Bronchial epithelial cell (primary cell): ENCODE results near the gene NBL1. TPM values are rescaled to one million over a fixed set of nuclear protein-coding genes. Genes with fewer than 3 reads are reported as not detected.

Experiments
- DNase-seq: peaks from one replicate; pipeline ENCODE4 v3.0.0-alpha.2; 2010; ENCODE audit warnings: low read depth
- FAIRE-seq: peaks from 2 replicates; lab custom pipeline; 2011; peaks lifted over from hg19 to GRCh38; lab: Jason Lieb, UNC
- H3K27me3 ChIP-seq: 2 replicates; pipeline ENCODE4 v1.5.1; 2011; ENCODE audit warnings: low read length; ENCODE audit not compliant: control insufficient read depth, insufficient read depth
- H3K36me3 ChIP-seq: 2 replicates; pipeline ENCODE4 v1.5.1; 2011; ENCODE audit warnings: low read length; ENCODE audit not compliant: control insufficient read depth, insufficient read depth
- H3K4me3 ChIP-seq: 2 replicates; pipeline ENCODE4 v1.5.1; 2011; ENCODE audit warnings: mild to moderate bottlenecking, low read depth, low read length, control low read depth
- CTCF ChIP-seq: IDR thresholded peaks from 2 replicates; pipeline ENCODE4 v1.5.1; 2011; ENCODE audit warnings: mild to moderate bottlenecking, moderate library complexity, low read length, control low read depth, inconsistent platforms; ENCODE audit not compliant: insufficient read depth, severe bottlenecking
- total RNA-seq: library from RNA; depleted of rRNA; stranded (reverse); fragments of >200 nt; gene quantifications from 2 replicates; pipeline ENCODE4 v1.2.1, GENCODE V29; 2014

The NBL1 gene
- 55.3 and 108 TPM in 2 replicates for total RNA-seq

GRCh38 chr1:19643602-19644394 is at the start of gene NBL1:
NBL1 (plus strand) TSS chr1:19644311; CDS start chr1:19655031, 10,720 bp downstream.
- TF ChIP-seq CTCF: no peak
- FAIRE-seq (no peak), DNase-seq (peak; percentile 26)
- no peaks in the 10 kb centered on the region for H3K36me3 ChIP-seq
- H3K4me3 ChIP-seq: peak within 1 kb of the TSS; percentile 86
- H3K27me3 ChIP-seq: no peaks in the 10 kb centered on the region

GRCh38 chr1:19596065-19596713 is 47.9 kb upstream of the NBL1 start:
- Histone ChIP-seq H3K27me3 (no peaks in the 10 kb centered on the region), H3K36me3 (no peaks in the 10 kb centered on the region), H3K4me3 (peak overlapping the region; percentile 85)
- DNase-seq: no peak
- no peak for FAIRE-seq
- TF ChIP-seq CTCF: no peak

GRCh38 chr1:19596714-19597495 is 47.2 kb upstream of the NBL1 start:
- H3K36me3 ChIP-seq: no peaks in the 10 kb centered on the region
- TF ChIP-seq CTCF: no peak
- H3K27me3 ChIP-seq: no peaks in the 10 kb centered on the region
- peak overlapping the region; percentile 85 for H3K4me3 ChIP-seq
- FAIRE-seq (no peak), DNase-seq (peak; percentile 93)

- Histone ChIP-seq H3K27me3 (no peaks in the 10 kb centered on the region), H3K36me3 (no peaks in the 10 kb centered on the region), H3K4me3 (peak overlapping the region; percentile 85)
- FAIRE-seq (no peak), DNase-seq (peak; percentile 35)
- TF ChIP-seq CTCF: no peak
These were observed 46.4 kb upstream of the NBL1 start for GRCh38 chr1:19597496-19598309.

- DNase-seq (no peak), FAIRE-seq (no peak)
These were observed 44.3 kb upstream of the NBL1 start for GRCh38 chr1:19599810-19600209.

More at GRCh38 chr1:19599810-19600209, 44.3 kb upstream of the NBL1 start:
- no peak for TF ChIP-seq CTCF
- Histone ChIP-seq H3K27me3 (no peaks in the 10 kb centered on the region), H3K4me3 (no peak overlapping the region), H3K36me3 (no peaks in the 10 kb centered on the region)
